GM04503 (cell line): ENCODE results near the gene SLC16A9.

Source experiments
- DNase-seq: peaks from one replicate; pipeline ENCODE4 v3.0.0-alpha.2; 2012; ENCODE audit warnings: low read depth

The SLC16A9 gene

GRCh38 chr10:59719374-59719773 lies 9.7 kb upstream of the SLC16A9 start:
- no peak for DNase-seq

GRCh38 chr10:59718257-59718656 lies 8.6 kb upstream of the SLC16A9 start:
- no peak for DNase-seq

GRCh38 chr10:59713196-59713821 lies 3.7 kb upstream of the SLC16A9 start:
- DNase-seq: no peak

- DNase-seq: no peak
Observed at GRCh38 chr10:59711871-59712494, 2.3 kb upstream of the SLC16A9 start.

- DNase-seq: no peak
Observed at GRCh38 chr10:59708816-59709394, 745 bp downstream of the SLC16A9 start.

GRCh38 chr10:59706851-59707797 lies 2.5 kb downstream of the SLC16A9 start:
- no peak for DNase-seq

GRCh38 chr10:59705931-59706330 lies 3.7 kb downstream of the SLC16A9 start:
- DNase-seq: no peak

GRCh38 chr10:59704630-59705029 lies 5.0 kb downstream of the SLC16A9 start:
- DNase-seq: no peak

GRCh38 chr10:59702347-59702746 lies 7.3 kb downstream of the SLC16A9 start:
- DNase-seq: no peak

GRCh38 chr10:59700709-59701108 lies 8.9 kb downstream of the SLC16A9 start:
- no peak for DNase-seq

- DNase-seq: no peak
Observed at GRCh38 chr10:59698326-59698725, 11.3 kb downstream of the SLC16A9 start.

- DNase-seq: no peak
Observed at GRCh38 chr10:59695637-59696036, 14.0 kb downstream of the SLC16A9 start.

GRCh38 chr10:59694936-59695335 lies 14.7 kb downstream of the SLC16A9 start:
- no peak for DNase-seq

GRCh38 chr10:59692113-59692512 lies 17.5 kb downstream of the SLC16A9 start:
- DNase-seq: no peak

- no peak for DNase-seq
Observed at GRCh38 chr10:59688921-59689351, 20.7 kb downstream of the SLC16A9 start.

GRCh38 chr10:59687657-59688056 lies 22.0 kb downstream of the SLC16A9 start:
- DNase-seq: no peak

GRCh38 chr10:59684006-59684405 lies 25.6 kb downstream of the SLC16A9 start:
- no peak for DNase-seq

GRCh38 chr10:59682986-59683937 lies 26.4 kb downstream of the SLC16A9 start:
- DNase-seq: no peak

GRCh38 chr10:59680199-59680598 lies 29.5 kb downstream of the SLC16A9 start:
- no peak for DNase-seq

- no peak for DNase-seq
Observed at GRCh38 chr10:59678884-59679301, 30.8 kb downstream of the SLC16A9 start.

GRCh38 chr10:59677253-59677831 lies 32.3 kb downstream of the SLC16A9 start:
- DNase-seq: no peak
